Measurements from ENCODE around the gene OPN1MW2.
"Not testable (repeated sequence)": the region's sequence is repeated elsewhere in the genome, so short reads cannot be mapped to it uniquely, and the experiment has no call there.

GRCh38 chrX:154238939-154239559 is 19.5 kb downstream of the OPN1MW2 start:
- TF ChIP-seq CTCF (IDR thresholded peaks at IDR 0.05); ZFX (IDR thresholded peaks at IDR 0.05; ENCODE audit: borderline replicate concordance): not testable (repeated sequence)

All from 22Rv1 (cell line).